ENCODE measurements around the gene NEDD8. TPM values are rescaled to one million over a fixed set of nuclear protein-coding genes. Genes with fewer than 3 reads are reported as not detected.

The NEDD8 gene
- total and polyA plus RNA-seq, 7 experiments from 2014 or later, result 73.5 to 340 (median 127) TPM

DNA sequence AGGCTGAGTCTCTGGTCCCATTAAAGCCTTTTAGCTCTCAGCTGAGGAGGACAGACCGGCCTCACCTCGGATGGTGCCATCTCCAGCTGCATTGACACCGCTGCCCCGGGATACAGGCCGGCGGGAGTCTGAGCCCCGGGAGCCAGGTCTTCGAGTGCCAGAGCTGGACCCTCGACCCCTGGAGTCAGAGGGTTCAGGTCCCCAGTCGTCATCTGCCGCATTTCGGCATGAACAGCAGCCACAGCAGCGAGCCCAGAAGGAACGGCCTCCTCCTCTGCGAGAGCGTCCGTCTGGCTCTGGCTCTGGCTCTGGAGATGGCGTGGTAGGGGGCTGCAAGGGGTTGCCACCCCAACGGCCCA lies 29.8 kb upstream of the NEDD8 start:
- no peaks in the 10 kb centered on the region for H3K27me3 Mint-ChIP-seq
- Histone ChIP-seq H3K27ac (ENCODE audit: low read depth, low read length) (no peak overlapping the region), H3K27me3 (ENCODE audit: control insufficient read depth in 2 of 2, insufficient read depth in 2 of 2, low read length in 2 of 2) (no peaks in the 10 kb centered on the region), H3K4me3 (ENCODE audit: low read length) (no peak overlapping the region), H3K36me3 (ENCODE audit: control insufficient read depth in 2 of 3, insufficient read depth in 3 of 3, low read length in 3 of 3) (peaks cover 0 to 52% (median 0%) of the 10 kb centered on the region in 3 experiments), H3K9me3 (ENCODE audit: control insufficient read depth in 2 of 3, low read length in 3 of 3) (no peaks in the 10 kb centered on the region), H3K4me1 (ENCODE audit: control insufficient read depth in 2 of 2, insufficient read depth in 2 of 2, low read length in 2 of 2) (no peaks in the 10 kb centered on the region)
- ChIA-PET POLR2A (no interaction called here), CTCF (interaction anchor here (0.9 kb wide), 1 partner anchor 44 kb away, joined by 3 read pairs; no protein-coding TSS in a partner anchor)
- peaks cover 0 to 3% (median 0%) of the 10 kb centered on the region in 7 donors for H3K4me1 Mint-ChIP-seq
- H3K4me3 Mint-ChIP-seq, result no peak overlapping the region
- no peak overlapping the region for H3K27ac Mint-ChIP-seq
- intact Hi-C loops (cut with micrococcal nuclease), result no loop called here
- H3K36me3 Mint-ChIP-seq, result peaks cover 2 to 30% (median 12%) of the 10 kb centered on the region in 5 donors
- H3K9me3 Mint-ChIP-seq, result no peaks in the 10 kb centered on the region
- no peak for DNase-seq
- ATAC-seq, result no peak

DNA sequence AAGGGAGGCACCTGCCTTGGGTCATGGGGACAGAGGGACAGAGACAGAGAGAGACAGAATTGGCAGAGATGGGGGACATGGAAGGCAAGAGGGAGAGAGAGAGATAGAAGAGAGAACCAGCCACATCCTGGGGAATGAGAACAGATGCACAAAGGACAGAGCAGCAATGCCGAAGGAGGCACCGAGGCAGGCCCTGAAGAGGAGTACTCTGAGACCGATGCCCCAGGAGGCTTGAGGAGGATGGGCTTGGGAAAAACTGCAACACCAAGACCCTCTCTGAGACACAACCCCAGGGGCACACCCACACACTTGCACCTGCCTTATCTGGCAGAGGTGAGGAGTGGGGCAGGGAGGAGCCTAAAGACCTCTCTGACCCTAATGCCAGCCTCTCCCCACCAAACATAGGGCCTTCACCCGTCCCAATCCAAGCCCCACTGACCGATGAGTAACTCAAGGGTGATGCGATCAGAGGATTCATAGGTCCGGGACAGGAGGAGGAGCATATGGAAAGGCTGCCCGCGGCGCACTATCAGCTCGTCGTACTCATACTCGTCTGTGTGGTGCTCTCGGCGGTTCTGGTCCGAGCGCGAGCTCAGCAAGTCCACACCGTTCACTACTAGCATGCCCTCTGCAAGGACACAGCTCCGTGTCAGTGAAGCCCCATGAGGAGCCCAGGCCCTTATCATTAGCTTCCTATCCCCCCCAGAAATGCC lies 29.2 kb upstream of the NEDD8 start:
- no peak for DNase-seq
- no peak overlapping the region for H3K4me3 Mint-ChIP-seq
- H3K9me3 Mint-ChIP-seq, result no peaks in the 10 kb centered on the region
- H3K36me3 ChIP-seq (ENCODE audit: control insufficient read depth in 2 of 3, insufficient read depth in 3 of 3, low read length in 3 of 3), result peaks cover 0 to 48% (median 0%) of the 10 kb centered on the region in 3 experiments
- H3K4me1 Mint-ChIP-seq, result peaks cover 0 to 3% (median 0%) of the 10 kb centered on the region in 7 donors
- H3K27ac Mint-ChIP-seq, result peak overlapping the region in 1 of 9 donors; percentile 73
- H3K27me3 Mint-ChIP-seq, result no peaks in the 10 kb centered on the region
- intact Hi-C loops (cut with micrococcal nuclease), result no loop called here
- no peaks in the 10 kb centered on the region for H3K9me3 ChIP-seq (ENCODE audit: control insufficient read depth in 2 of 3, low read length in 3 of 3)
- no peaks in the 10 kb centered on the region for H3K4me1 ChIP-seq (ENCODE audit: control insufficient read depth in 2 of 2, insufficient read depth in 2 of 2, low read length in 2 of 2)
- ATAC-seq, result no peak
- no peaks in the 10 kb centered on the region for H3K27me3 ChIP-seq (ENCODE audit: control insufficient read depth in 2 of 2, insufficient read depth in 2 of 2, low read length in 2 of 2)
- POLR2A ChIA-PET, result no interaction called here
- CTCF ChIA-PET, result interaction anchor here (0.9 kb wide), 1 partner anchor 45 kb away, joined by 3 read pairs; no protein-coding TSS in a partner anchor
- no peak overlapping the region for H3K4me3 ChIP-seq (ENCODE audit: low read length)
- peaks cover 0 to 27% (median 12%) of the 10 kb centered on the region in 5 donors for H3K36me3 Mint-ChIP-seq
- H3K27ac ChIP-seq (ENCODE audit: low read depth, low read length), result no peak overlapping the region

DNA sequence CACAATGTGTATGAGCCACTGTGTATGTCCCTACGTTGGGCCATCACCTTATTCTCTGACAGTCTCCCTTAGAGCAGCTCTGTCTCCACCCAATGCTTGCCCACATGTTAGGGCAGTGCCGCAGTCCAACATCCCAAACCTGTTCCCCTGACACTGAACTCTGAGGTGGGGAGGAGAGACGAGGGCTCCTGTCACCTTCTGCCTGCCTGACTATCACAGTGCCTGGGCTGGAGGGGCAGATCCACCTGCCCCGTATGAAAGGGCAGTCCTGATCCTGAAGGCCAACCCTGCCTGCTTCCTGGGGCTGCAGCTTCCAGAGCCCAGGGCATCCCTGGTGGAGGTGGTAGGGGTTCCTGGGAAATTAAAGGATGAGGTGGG lies 28.6 kb upstream of the NEDD8 start:
- no peaks in the 10 kb centered on the region for H3K4me1 ChIP-seq (ENCODE audit: control insufficient read depth in 2 of 2, insufficient read depth in 2 of 2, low read length in 2 of 2)
- Mint-ChIP-seq H3K27me3 (no peaks in the 10 kb centered on the region), H3K4me3 (no peak overlapping the region), H3K4me1 (peaks cover 0 to 3% (median 0%) of the 10 kb centered on the region in 7 donors), H3K36me3 (peaks cover 0 to 26% (median 8%) of the 10 kb centered on the region in 5 donors), H3K9me3 (no peaks in the 10 kb centered on the region), H3K27ac (no peak overlapping the region)
- intact Hi-C loops (cut with micrococcal nuclease), result no loop called here
- H3K4me3 ChIP-seq (ENCODE audit: low read length), result no peak overlapping the region
- DNase-seq (no peak), ATAC-seq (no peak)
- peaks cover 0 to 46% (median 0%) of the 10 kb centered on the region in 3 experiments for H3K36me3 ChIP-seq (ENCODE audit: control insufficient read depth in 2 of 3, insufficient read depth in 3 of 3, low read length in 3 of 3)
- ChIA-PET CTCF (no interaction called here), POLR2A (no interaction called here)
- H3K27ac ChIP-seq (ENCODE audit: low read depth, low read length), result no peak overlapping the region
- no peaks in the 10 kb centered on the region for H3K9me3 ChIP-seq (ENCODE audit: control insufficient read depth in 2 of 3, low read length in 3 of 3)
- H3K27me3 ChIP-seq (ENCODE audit: control insufficient read depth in 2 of 2, insufficient read depth in 2 of 2, low read length in 2 of 2), result no peaks in the 10 kb centered on the region

DNA sequence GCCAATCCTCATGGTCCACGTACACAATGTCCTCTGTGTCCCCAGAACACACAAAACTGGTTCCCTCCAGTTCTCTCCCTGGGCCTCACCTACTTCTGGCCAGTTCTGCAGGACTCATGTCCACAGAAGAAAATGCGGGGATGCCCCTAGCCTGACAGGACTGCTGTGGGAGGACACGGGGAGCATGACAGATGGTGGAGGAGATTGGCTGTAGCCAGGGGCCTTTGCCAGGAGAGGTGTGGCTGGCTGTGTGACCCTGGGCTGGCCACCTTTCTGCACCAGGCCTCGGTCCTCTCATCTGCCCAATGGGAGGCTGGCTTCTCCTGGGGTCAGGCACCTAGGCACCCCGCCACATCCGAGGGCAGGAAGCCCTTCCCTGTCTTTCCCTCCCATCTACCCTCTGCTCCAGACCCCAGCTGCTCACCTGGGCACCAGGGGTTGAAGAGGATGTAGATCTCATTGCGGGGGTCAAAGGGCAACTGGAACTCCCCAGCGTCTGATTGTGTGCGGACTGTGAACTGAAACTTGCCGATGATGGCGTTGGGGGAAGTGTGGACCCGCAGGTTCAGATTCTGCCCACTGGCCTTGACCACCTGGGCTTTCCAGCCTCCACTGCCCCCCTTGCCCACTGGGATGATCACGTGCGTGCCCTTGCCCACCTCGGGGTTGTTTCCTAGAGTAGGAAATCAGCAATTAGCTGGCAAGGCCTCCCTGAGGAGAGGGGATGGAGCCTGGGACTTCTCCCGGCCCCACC lies 28.0 kb upstream of the NEDD8 start:
- H3K9me3 Mint-ChIP-seq, result no peaks in the 10 kb centered on the region
- intact Hi-C loops (cut with micrococcal nuclease), result no loop called here
- H3K4me3 Mint-ChIP-seq, result no peak overlapping the region
- Histone ChIP-seq H3K36me3 (ENCODE audit: control insufficient read depth in 2 of 3, insufficient read depth in 3 of 3, low read length in 3 of 3) (peaks cover 0 to 45% (median 1%) of the 10 kb centered on the region in 3 experiments), H3K27me3 (ENCODE audit: control insufficient read depth in 2 of 2, insufficient read depth in 2 of 2, low read length in 2 of 2) (no peaks in the 10 kb centered on the region), H3K4me1 (ENCODE audit: control insufficient read depth in 2 of 2, insufficient read depth in 2 of 2, low read length in 2 of 2) (no peaks in the 10 kb centered on the region), H3K4me3 (ENCODE audit: low read length) (no peak overlapping the region), H3K9me3 (ENCODE audit: control insufficient read depth in 2 of 3, low read length in 3 of 3) (no peaks in the 10 kb centered on the region), H3K27ac (ENCODE audit: low read depth, low read length) (no peak overlapping the region)
- peaks cover 0 to 3% (median 0%) of the 10 kb centered on the region in 7 donors for H3K4me1 Mint-ChIP-seq
- DNase-seq (no peak), ATAC-seq (no peak)
- ChIA-PET POLR2A (no interaction called here), CTCF (no interaction called here)
- peaks cover 0 to 27% (median 9%) of the 10 kb centered on the region in 5 donors for H3K36me3 Mint-ChIP-seq
- H3K27me3 Mint-ChIP-seq, result no peaks in the 10 kb centered on the region
- H3K27ac Mint-ChIP-seq, result no peak overlapping the region

DNA sequence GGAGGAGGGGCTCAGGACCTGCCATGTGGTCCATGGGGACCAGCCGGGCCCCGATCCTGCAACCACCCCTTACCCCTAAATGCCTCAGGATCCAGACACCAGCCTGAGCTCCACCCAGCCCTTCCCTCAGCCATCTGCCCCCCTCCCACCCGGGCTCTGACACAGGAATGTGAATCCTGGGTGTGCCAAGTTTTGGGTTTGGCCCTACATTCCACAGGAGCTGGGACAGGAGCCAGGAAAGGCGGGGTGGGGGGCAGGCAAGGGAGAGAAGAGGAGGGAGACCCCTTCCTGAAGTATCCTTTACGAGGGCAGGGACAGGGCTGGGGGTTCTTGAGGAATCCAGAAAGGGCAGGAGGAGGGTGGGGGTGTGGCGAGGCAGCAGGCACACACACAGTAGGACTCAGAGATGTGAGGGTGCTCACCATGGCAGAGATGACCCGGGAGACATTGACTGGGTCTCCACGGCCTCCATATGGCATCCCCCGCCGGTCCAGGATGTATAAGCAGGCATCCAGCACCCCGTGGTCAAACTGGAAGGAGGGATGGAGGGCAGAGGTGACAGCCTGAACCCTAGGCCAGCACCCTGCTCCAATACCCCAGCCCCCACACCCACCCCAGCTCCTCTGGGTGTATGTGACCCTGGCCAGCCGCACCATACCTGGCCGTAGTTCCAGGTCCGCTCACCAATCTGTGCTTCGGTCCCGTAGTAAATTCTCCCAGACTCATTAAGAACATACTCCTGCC lies 27.3 kb upstream of the NEDD8 start:
- Mint-ChIP-seq H3K27me3 (no peaks in the 10 kb centered on the region), H3K9me3 (no peaks in the 10 kb centered on the region), H3K4me1 (peaks cover 0 to 3% (median 0%) of the 10 kb centered on the region in 7 donors), H3K27ac (no peak overlapping the region), H3K36me3 (peaks cover 0 to 26% (median 10%) of the 10 kb centered on the region in 5 donors), H3K4me3 (no peak overlapping the region)
- intact Hi-C loops (cut with micrococcal nuclease), result no loop called here
- Histone ChIP-seq H3K4me3 (ENCODE audit: low read length) (no peak overlapping the region), H3K9me3 (ENCODE audit: control insufficient read depth in 2 of 3, low read length in 3 of 3) (no peaks in the 10 kb centered on the region), H3K4me1 (ENCODE audit: control insufficient read depth in 2 of 2, insufficient read depth in 2 of 2, low read length in 2 of 2) (no peaks in the 10 kb centered on the region), H3K27me3 (ENCODE audit: control insufficient read depth in 2 of 2, insufficient read depth in 2 of 2, low read length in 2 of 2) (no peaks in the 10 kb centered on the region), H3K36me3 (ENCODE audit: control insufficient read depth in 2 of 3, insufficient read depth in 3 of 3, low read length in 3 of 3) (peaks cover 0 to 45% (median 7%) of the 10 kb centered on the region in 3 experiments), H3K27ac (ENCODE audit: low read depth, low read length) (no peak overlapping the region)
- ATAC-seq (no peak), DNase-seq (no peak)
- CTCF ChIA-PET, result no interaction called here
- POLR2A ChIA-PET, result no interaction called here

DNA sequence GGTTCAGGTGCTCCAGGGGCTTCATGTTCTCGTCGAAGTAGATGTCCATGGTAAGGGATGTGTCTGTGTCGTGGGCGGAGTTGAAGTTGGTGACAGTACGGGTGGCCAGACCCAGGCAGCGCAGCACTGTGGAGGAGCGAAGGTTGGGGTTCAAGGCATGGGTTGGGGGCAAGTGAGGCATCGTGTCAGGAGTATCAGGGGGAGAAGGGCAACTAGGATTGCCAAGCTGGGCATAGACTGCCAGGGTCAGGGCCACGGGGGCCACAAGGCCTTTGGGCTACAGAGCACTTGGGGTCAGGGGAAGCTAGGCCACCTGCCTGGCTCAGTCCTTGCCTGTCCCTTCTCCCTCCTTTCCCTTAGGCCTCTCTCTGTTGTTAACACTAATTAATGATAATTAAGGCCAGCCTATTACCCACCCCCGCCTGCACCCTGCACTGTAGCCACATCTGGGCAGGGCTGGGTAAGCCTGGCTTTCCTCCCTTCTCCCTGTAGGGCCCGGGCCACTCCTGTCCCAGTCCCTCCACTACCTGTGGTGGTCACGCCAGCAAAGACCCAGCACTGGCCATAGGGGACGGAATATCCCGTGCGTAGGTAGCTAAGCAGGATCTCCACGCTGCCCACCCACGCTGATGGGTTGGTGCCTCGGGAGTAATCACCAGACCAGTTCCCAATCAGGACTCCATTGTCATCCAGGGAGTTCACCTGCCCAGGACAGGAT lies 26.5 kb upstream of the NEDD8 start:
- H3K9me3 Mint-ChIP-seq, result no peaks in the 10 kb centered on the region
- ChIA-PET POLR2A (interaction anchor here (1.4 kb wide), 1 partner anchor 32 kb away, joined by 4 read pairs; no protein-coding TSS in a partner anchor), CTCF (interaction anchor here (0.6 to 1.5 kb wide), 2 partner anchors 31 to 49 kb away, joined by 3 read pairs; partner anchors contain the start of gene CIDEB)
- Histone ChIP-seq H3K9me3 (ENCODE audit: control insufficient read depth in 2 of 3, low read length in 3 of 3) (no peaks in the 10 kb centered on the region), H3K36me3 (ENCODE audit: control insufficient read depth in 2 of 3, insufficient read depth in 3 of 3, low read length in 3 of 3) (peaks cover 0 to 45% (median 7%) of the 10 kb centered on the region in 3 experiments), H3K4me1 (ENCODE audit: control insufficient read depth in 2 of 2, insufficient read depth in 2 of 2, low read length in 2 of 2) (no peaks in the 10 kb centered on the region), H3K27me3 (ENCODE audit: control insufficient read depth in 2 of 2, insufficient read depth in 2 of 2, low read length in 2 of 2) (no peaks in the 10 kb centered on the region), H3K4me3 (ENCODE audit: low read length) (no peak overlapping the region), H3K27ac (ENCODE audit: low read depth, low read length) (no peak overlapping the region)
- intact Hi-C loops (cut with micrococcal nuclease), result no loop called here
- H3K36me3 Mint-ChIP-seq, result peaks cover 0 to 34% (median 10%) of the 10 kb centered on the region in 5 donors
- no peaks in the 10 kb centered on the region for H3K27me3 Mint-ChIP-seq
- H3K4me3 Mint-ChIP-seq, result no peak overlapping the region
- ATAC-seq (no peak), DNase-seq (no peak)
- no peak overlapping the region for H3K27ac Mint-ChIP-seq
- H3K4me1 Mint-ChIP-seq, result peaks cover 0 to 3% (median 0%) of the 10 kb centered on the region in 7 donors

All from naive thymus-derived CD4-positive, alpha-beta T cell (primary cell).